WTC11 (cell line): ENCODE data around the gene SORCS2. TPM values are rescaled to one million over a fixed set of nuclear protein-coding genes. Genes with fewer than 3 reads are reported as not detected.

ENCODE experiments used
- ATAC-seq: fragments of 200-7000 bp; cut with Tn5 transposase; 2 replicates; pipeline ENCODE4 v1.10.0; 2021; ENCODE audit warnings: mild to moderate bottlenecking, moderate library complexity
- CTCF ChIA-PET: fragments of 300-600 bp; sonication (Branson Sonifier 250); formaldehyde crosslinking; loops from one replicate; lab custom pipeline; 2021; ENCODE audit warnings: antibody characterized with exemption; lab: Charles Lee
- POLR2A ChIA-PET: fragments of 350-600 bp; sonication (Branson Sonifier 250); formaldehyde crosslinking; loops from one replicate; lab custom pipeline; 2021; ENCODE audit warnings: antibody characterized with exemption; lab: Charles Lee
- DNase-seq: peaks from one replicate; pipeline ENCODE4 v3.0.0; 2021; ENCODE audit warnings: low spot score
- H3K27ac Mint-ChIP-seq: 2 replicates; pipeline ENCODE4 v1.8.0; 2021; ENCODE audit warnings: mixed read lengths
- H3K27me3 Mint-ChIP-seq: 2 replicates; pipeline ENCODE4 v1.8.0; 2021; ENCODE audit warnings: low read depth, mild to moderate bottlenecking, moderate library complexity, mixed read lengths
- H3K36me3 Mint-ChIP-seq: 2 replicates; pipeline ENCODE4 v1.8.0; 2021; ENCODE audit warnings: mixed read lengths
- H3K4me1 Mint-ChIP-seq: 2 replicates; pipeline ENCODE4 v1.8.0; 2022; ENCODE audit warnings: mixed read lengths
- H3K4me3 Mint-ChIP-seq: 2 replicates; pipeline ENCODE4 v1.8.0; 2021; ENCODE audit warnings: mild to moderate bottlenecking, moderate library complexity, mixed read lengths
- H3K9me3 Mint-ChIP-seq: 2 replicates; pipeline ENCODE4 v1.8.0; 2021; ENCODE audit warnings: mixed read lengths
- ATF3 ChIP-seq: sonication (generic); formaldehyde crosslinking; conservative IDR thresholded peaks from 2 replicates; pipeline ENCODE4 v1.8.1; 2022; ENCODE audit warnings: mild to moderate bottlenecking, missing genetic modification reagents
- ATF6 ChIP-seq: sonication (generic); formaldehyde crosslinking; IDR thresholded peaks from 2 replicates; pipeline ENCODE4 v1.8.1; 2023; ENCODE audit warnings: mild to moderate bottlenecking, missing genetic modification reagents
- ELF4 ChIP-seq: sonication (generic); formaldehyde crosslinking; IDR thresholded peaks from 2 replicates; pipeline ENCODE4 v1.8.1; 2022; ENCODE audit warnings: low read depth, mild to moderate bottlenecking, moderate library complexity, missing genetic modification reagents
- ETV6 ChIP-seq: sonication (generic); formaldehyde crosslinking; IDR thresholded peaks from 2 replicates; pipeline ENCODE4 v1.8.1; 2022; ENCODE audit warnings: mild to moderate bottlenecking, missing genetic modification reagents
- MAX ChIP-seq: sonication (generic); formaldehyde crosslinking; IDR thresholded peaks from 2 replicates; pipeline ENCODE4 v1.8.0; 2022; ENCODE audit warnings: mild to moderate bottlenecking, missing genetic modification reagents
- MYBL2 ChIP-seq: sonication (generic); formaldehyde crosslinking; IDR thresholded peaks from 2 replicates; pipeline ENCODE4 v1.8.1; 2023; ENCODE audit warnings: mild to moderate bottlenecking, moderate library complexity, missing genetic modification reagents
- NFATC4 ChIP-seq: fragments of 250-450 bp; sonication (Bioruptor Pico); IDR thresholded peaks from 2 replicates; pipeline ENCODE4 v1.9.0; 2021; ENCODE audit warnings: mild to moderate bottlenecking
- PREB ChIP-seq: sonication (generic); formaldehyde crosslinking; IDR thresholded peaks from 2 replicates; pipeline ENCODE4 v1.8.1; 2022; ENCODE audit warnings: mild to moderate bottlenecking, missing genetic modification reagents, moderate library complexity, borderline replicate concordance
- SP1 ChIP-seq: sonication (generic); formaldehyde crosslinking; conservative IDR thresholded peaks from 2 replicates; pipeline ENCODE4 v1.8.1; 2022; ENCODE audit warnings: missing genetic modification reagents
- ZBTB43 ChIP-seq: sonication (generic); formaldehyde crosslinking; IDR thresholded peaks from 2 replicates; pipeline ENCODE4 v1.8.1; 2023; ENCODE audit warnings: mild to moderate bottlenecking, missing genetic modification reagents
- ZNF138 ChIP-seq: sonication (generic); formaldehyde crosslinking; conservative IDR thresholded peaks from 2 replicates; pipeline ENCODE4 v1.8.1; 2022; ENCODE audit warnings: mild to moderate bottlenecking, moderate library complexity, missing genetic modification reagents
- ZNF219 ChIP-seq: sonication (generic); formaldehyde crosslinking; IDR thresholded peaks from 2 replicates; pipeline ENCODE4 v1.8.0; 2023; ENCODE audit warnings: missing genetic modification reagents, mild to moderate bottlenecking, borderline replicate concordance
- ZNF425 ChIP-seq: fragments of 250-450 bp; sonication (Bioruptor Pico); conservative IDR thresholded peaks from 2 replicates; pipeline ENCODE4 v1.9.0; 2021; ENCODE audit warnings: mild to moderate bottlenecking
- ZNF512 ChIP-seq: sonication (generic); formaldehyde crosslinking; IDR thresholded peaks from 2 replicates; pipeline ENCODE4 v1.8.1; 2022; ENCODE audit warnings: missing genetic modification reagents, borderline replicate concordance
- total RNA-seq: library from RNA; stranded (reverse); gene quantifications from 3 replicates; pipeline ENCODE4 v1.2.3, GENCODE V29; 2021

SORCS2 gene
- total RNA-seq, 1 experiment from 2014 or later: 6.6 TPM

GRCh38 chr4:7187691-7188090 is 4.6 kb upstream of the SORCS2 start (continued):
- TF ChIP-seq PREB (no peak), MYBL2 (no peak), ETV6 (no peak), ELF4 (CRISPR knock-in tag) (no peak), ZNF425 (CRISPR knock-in tag) (no peak)
- TF ChIP-seq, all 79 proteins: peak for 0

GRCh38 chr4:7189066-7189465 is 3.3 kb upstream of the SORCS2 start:
- ChIA-PET CTCF (interaction anchor here (0.7 to 3.8 kb wide), 13 partner anchors 13 to 462 kb away, joined by 3 to 24 read pairs (median 4); no protein-coding TSS in a partner anchor), POLR2A (no interaction called here)
- peaks cover under 1% of the 10 kb centered on the region for H3K4me1 Mint-ChIP-seq
- peaks cover 37% of the 10 kb centered on the region for H3K27me3 Mint-ChIP-seq
- DNase-seq (no peak), ATAC-seq (no peak)
- H3K9me3 Mint-ChIP-seq: 0 out of 2 replicates have a peak, but pooled peaks cover 3% of the 10 kb centered on the region
- no peak overlapping the region for H3K4me3 Mint-ChIP-seq
- no peak overlapping the region for H3K27ac Mint-ChIP-seq
- TF ChIP-seq ATF6 (CRISPR knock-in tag) (no peak), NFATC4 (CRISPR knock-in tag) (no peak), ATF3 (CRISPR knock-in tag) (no peak), ZNF138 (CRISPR knock-in tag) (no peak), ZNF512 (CRISPR knock-in tag) (no peak), MAX (CRISPR knock-in tag) (no peak), ZBTB43 (CRISPR knock-in tag) (no peak), SP1 (no peak), ZNF219 (CRISPR knock-in tag) (no peak)
- no peaks in the 10 kb centered on the region for H3K36me3 Mint-ChIP-seq
